ENCODE measurements around the gene LYZL1.

Gene LYZL1

DNA sequence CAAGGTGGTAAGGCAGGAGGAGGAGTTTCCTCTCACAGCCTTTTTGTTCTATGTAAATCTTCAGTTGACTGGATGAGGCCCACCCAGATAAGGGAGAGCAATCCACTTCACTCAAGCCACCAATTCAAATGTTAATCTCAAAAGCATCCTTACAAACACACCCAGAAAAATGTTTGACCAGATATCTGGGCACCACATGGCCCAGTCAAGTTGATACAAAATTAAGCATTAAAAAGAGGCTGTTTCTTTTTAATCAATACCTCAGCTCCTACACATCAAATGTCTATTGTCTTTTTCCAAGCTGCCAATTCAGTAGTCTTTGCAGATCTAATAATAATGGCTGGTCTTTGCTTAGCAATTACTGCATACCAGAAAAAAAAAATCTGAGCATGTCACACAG, 18.0 kb upstream of the LYZL1 start:
- Histone ChIP-seq H3K4me3 (replicated peaks; ENCODE audit: insufficient read depth, low read length) (no peak overlapping the region), H3K27me3 (ENCODE audit: insufficient read depth, poor library complexity, severe bottlenecking) (no peaks in the 10 kb centered on the region), H3K27ac (replicated peaks) (no peak overlapping the region)
- DNase-seq (ENCODE audit: low read depth in 1 of 2, low spot score in 1 of 2): no peak
- TF ChIP-seq, protein P1, sequence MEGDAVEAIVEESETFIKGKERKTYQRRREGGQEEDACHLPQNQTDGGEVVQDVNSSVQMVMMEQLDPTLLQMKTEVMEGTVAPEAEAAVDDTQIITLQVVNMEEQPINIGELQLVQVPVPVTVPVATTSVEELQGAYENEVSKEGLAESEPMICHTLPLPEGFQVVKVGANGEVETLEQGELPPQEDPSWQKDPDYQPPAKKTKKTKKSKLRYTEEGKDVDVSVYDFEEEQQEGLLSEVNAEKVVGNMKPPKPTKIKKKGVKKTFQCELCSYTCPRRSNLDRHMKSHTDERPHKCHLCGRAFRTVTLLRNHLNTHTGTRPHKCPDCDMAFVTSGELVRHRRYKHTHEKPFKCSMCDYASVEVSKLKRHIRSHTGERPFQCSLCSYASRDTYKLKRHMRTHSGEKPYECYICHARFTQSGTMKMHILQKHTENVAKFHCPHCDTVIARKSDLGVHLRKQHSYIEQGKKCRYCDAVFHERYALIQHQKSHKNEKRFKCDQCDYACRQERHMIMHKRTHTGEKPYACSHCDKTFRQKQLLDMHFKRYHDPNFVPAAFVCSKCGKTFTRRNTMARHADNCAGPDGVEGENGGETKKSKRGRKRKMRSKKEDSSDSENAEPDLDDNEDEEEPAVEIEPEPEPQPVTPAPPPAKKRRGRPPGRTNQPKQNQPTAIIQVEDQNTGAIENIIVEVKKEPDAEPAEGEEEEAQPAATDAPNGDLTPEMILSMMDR (IDR thresholded peaks at IDR 0.05; ENCODE audit: insufficient read depth, low read length): no peak
- no peak for TF ChIP-seq POLR2AphosphoS5 (IDR thresholded peaks at IDR 0.05; ENCODE audit: low read depth)
- TF ChIP-seq, protein P2, sequence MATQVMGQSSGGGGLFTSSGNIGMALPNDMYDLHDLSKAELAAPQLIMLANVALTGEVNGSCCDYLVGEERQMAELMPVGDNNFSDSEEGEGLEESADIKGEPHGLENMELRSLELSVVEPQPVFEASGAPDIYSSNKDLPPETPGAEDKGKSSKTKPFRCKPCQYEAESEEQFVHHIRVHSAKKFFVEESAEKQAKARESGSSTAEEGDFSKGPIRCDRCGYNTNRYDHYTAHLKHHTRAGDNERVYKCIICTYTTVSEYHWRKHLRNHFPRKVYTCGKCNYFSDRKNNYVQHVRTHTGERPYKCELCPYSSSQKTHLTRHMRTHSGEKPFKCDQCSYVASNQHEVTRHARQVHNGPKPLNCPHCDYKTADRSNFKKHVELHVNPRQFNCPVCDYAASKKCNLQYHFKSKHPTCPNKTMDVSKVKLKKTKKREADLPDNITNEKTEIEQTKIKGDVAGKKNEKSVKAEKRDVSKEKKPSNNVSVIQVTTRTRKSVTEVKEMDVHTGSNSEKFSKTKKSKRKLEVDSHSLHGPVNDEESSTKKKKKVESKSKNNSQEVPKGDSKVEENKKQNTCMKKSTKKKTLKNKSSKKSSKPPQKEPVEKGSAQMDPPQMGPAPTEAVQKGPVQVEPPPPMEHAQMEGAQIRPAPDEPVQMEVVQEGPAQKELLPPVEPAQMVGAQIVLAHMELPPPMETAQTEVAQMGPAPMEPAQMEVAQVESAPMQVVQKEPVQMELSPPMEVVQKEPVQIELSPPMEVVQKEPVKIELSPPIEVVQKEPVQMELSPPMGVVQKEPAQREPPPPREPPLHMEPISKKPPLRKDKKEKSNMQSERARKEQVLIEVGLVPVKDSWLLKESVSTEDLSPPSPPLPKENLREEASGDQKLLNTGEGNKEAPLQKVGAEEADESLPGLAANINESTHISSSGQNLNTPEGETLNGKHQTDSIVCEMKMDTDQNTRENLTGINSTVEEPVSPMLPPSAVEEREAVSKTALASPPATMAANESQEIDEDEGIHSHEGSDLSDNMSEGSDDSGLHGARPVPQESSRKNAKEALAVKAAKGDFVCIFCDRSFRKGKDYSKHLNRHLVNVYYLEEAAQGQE (IDR thresholded peaks at IDR 0.05; ENCODE audit: insufficient replicate concordance, low read depth): no peak
- no peak for TF ChIP-seq GABPA (IDR thresholded peaks at IDR 0.05; ENCODE audit: low read depth)
- no peak for TF ChIP-seq SPI1 (IDR thresholded peaks at IDR 0.05; ENCODE audit: borderline replicate concordance, low read depth)

DNA sequence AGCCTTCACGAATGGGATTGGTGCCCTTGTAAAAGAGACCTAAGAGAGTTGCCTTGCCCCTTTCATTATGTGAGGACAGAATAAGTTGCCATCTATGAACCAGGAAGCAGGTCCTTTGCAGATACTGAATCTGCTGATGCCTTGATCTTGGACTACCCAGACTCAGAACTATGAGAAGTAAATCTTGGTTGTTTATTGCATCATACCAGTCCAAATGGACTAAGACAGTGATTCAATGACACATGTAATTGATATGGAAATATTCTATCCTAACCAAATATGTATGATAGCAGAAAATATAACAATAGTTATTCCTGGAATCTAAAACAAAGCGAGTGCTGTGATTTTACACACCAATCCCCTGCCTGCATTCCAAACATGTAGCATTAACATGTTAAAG, 17.0 kb upstream of the LYZL1 start:
- Histone ChIP-seq H3K27me3 (ENCODE audit: insufficient read depth, poor library complexity, severe bottlenecking) (no peaks in the 10 kb centered on the region), H3K27ac (replicated peaks) (no peak overlapping the region), H3K4me3 (replicated peaks; ENCODE audit: insufficient read depth, low read length) (no peak overlapping the region)
- no peak for TF ChIP-seq POLR2AphosphoS5 (IDR thresholded peaks at IDR 0.05; ENCODE audit: low read depth)
- TF ChIP-seq SPI1 (IDR thresholded peaks at IDR 0.05; ENCODE audit: borderline replicate concordance, low read depth): no peak
- no peak for TF ChIP-seq GABPA (IDR thresholded peaks at IDR 0.05; ENCODE audit: low read depth)
- TF ChIP-seq, protein P1 (IDR thresholded peaks at IDR 0.05; ENCODE audit: insufficient read depth, low read length): no peak
- TF ChIP-seq, protein P2 (IDR thresholded peaks at IDR 0.05; ENCODE audit: insufficient replicate concordance, low read depth): no peak
- no peak for DNase-seq (ENCODE audit: low read depth in 1 of 2, low spot score in 1 of 2)

DNA sequence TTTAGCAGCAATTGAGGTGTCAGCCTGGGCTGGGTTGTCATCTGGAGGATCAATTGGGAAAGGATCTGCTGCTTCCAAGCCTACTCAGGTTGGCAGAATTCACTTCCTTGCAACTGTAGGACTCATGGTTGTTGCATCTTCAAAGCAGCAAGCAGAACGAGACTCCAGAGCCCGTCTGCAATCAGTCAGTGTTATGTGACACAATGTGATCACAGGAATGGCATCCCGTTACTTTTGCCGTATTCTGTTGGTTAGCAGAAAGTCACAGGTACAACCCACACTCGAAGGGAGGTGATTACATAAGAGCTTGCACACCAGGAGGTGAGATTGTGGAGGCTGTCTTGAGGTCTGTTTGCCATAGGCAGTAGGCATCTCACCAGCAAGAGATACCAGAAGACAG, 15.4 kb upstream of the LYZL1 start:
- no peak overlapping the region for H3K4me3 ChIP-seq (replicated peaks; ENCODE audit: insufficient read depth, low read length)
- no peak for DNase-seq (ENCODE audit: low read depth in 1 of 2, low spot score in 1 of 2)
- TF ChIP-seq POLR2AphosphoS5 (IDR thresholded peaks at IDR 0.05; ENCODE audit: low read depth) (no peak), SPI1 (IDR thresholded peaks at IDR 0.05; ENCODE audit: borderline replicate concordance, low read depth) (no peak), GABPA (IDR thresholded peaks at IDR 0.05; ENCODE audit: low read depth) (no peak)
- TF ChIP-seq, protein P2 (IDR thresholded peaks at IDR 0.05; ENCODE audit: insufficient replicate concordance, low read depth): no peak
- TF ChIP-seq, protein P1 (IDR thresholded peaks at IDR 0.05; ENCODE audit: insufficient read depth, low read length): no peak
- H3K27me3 ChIP-seq (ENCODE audit: insufficient read depth, poor library complexity, severe bottlenecking): no peaks in the 10 kb centered on the region
- H3K27ac ChIP-seq (replicated peaks): no peak overlapping the region

All from HL-60 (cell line).